AG04450 (cell line): ENCODE data around the gene ASCC2. TPM values are rescaled to one million over a fixed set of nuclear protein-coding genes. Genes with fewer than 3 reads are reported as not detected.

ENCODE experiments used
- CTCF ChIA-PET: fragments of 300-600, 350-600 bp; formaldehyde crosslinking; extraction: SDS; loops from one replicate; lab custom pipeline; 2022; ENCODE audit warnings: antibody characterized with exemption, inconsistent platforms; lab: Charles Lee
- POLR2A ChIA-PET: fragments of 350-600 bp; formaldehyde crosslinking; extraction: SDS; loops from one replicate; lab custom pipeline; 2021; ENCODE audit warnings: antibody characterized with exemption, inconsistent platforms; lab: Yijun Ruan, JAX
- DNase-seq: peaks from one replicate; pipeline ENCODE4 v3.0.0-alpha.2; 2011; ENCODE audit warnings: low read depth, low spot score
- H3K27ac ChIP-seq: one replicate; pipeline ENCODE4 v1.5.1; 2012; ENCODE audit warnings: low read depth, low read length, control low read depth
- H3K27me3 ChIP-seq: one replicate; pipeline ENCODE4 v1.6.0; 2012; ENCODE audit warnings: low read length; ENCODE audit not compliant: control insufficient read depth, insufficient read depth
- H3K4me3 ChIP-seq: 2 replicates; pipeline ENCODE4 v1.5.1; 2011; ENCODE audit warnings: mild to moderate bottlenecking, low read depth, low read length, control low read depth
- H3K9me3 ChIP-seq: 2 replicates; pipeline ENCODE4 v1.5.1; 2012; ENCODE audit warnings: low read length; ENCODE audit not compliant: control insufficient read depth, insufficient read depth
- polyA plus RNA-seq: library from polyadenylated mRNA; depleted of rRNA; stranded (reverse); fragments of >200 nt; gene quantifications from 2 replicates; pipeline ENCODE4 v1.2.3, GENCODE V29; 2011
- TF ChIP-seq, protein P1 (sequence below): IDR thresholded peaks from 2 replicates; pipeline ENCODE4 v1.5.1; 2011; ENCODE audit warnings: low read depth, low read length, control low read depth, inconsistent platforms

The ASCC2 gene
- polyA plus RNA-seq, 1 experiment: 45.9 TPM

DNA sequence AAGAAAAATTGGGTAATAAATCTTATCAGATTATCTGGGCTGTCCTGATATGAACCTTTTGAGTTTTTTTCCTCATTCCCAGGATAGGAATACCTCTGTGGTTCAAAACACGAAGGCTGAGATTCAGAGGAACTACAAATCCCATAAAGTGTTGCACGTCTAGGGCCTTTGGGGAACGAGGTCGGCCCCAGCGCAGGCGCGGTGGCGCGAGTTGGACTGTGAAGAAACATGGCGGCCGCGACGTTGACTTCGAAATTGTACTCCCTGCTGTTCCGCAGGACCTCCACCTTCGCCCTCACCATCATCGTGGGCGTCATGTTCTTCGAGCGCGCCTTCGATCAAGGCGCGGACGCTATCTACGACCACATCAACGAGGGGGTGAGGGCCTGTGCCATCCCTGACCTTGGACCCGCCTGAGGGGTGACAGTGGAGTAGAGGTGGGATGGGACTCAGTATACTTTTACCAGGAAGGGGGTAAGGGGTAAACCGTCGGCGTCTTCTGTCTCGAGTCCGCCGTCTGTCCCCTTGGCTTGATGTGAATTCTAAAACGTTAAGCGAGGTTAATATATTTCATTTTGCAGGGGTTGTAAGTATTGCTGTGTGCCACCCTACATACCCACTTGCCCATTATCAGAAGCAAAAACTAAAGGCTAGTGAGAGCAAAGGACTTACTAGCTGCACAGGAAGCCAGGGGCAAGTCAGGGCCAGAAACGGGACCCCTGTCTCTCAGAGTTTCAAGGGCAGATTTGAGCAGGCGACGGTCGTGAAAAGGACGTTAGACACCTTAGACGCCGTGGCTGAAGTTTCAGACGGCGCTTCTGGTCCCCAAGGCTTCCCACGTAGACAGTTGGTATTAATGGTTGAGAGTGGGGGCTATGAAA, 70.7 kb downstream of the ASCC2 start, which contains the start of gene UQCR10:
Gene UQCR10, plus strand, starts transcription at position 199 of the 881 bp plus-strand sequence. Its CDS starts 30 bp downstream, at position 229.
- Histone ChIP-seq H3K27ac (peak within 1 kb of the TSS; percentile 47), H3K9me3 (no peaks in the 10 kb centered on the region), H3K27me3 (no peaks in the 10 kb centered on the region), H3K4me3 (peak within 1 kb of the TSS; percentile 100)
- peak; percentile 69 for DNase-seq
- TF ChIP-seq, protein P1, sequence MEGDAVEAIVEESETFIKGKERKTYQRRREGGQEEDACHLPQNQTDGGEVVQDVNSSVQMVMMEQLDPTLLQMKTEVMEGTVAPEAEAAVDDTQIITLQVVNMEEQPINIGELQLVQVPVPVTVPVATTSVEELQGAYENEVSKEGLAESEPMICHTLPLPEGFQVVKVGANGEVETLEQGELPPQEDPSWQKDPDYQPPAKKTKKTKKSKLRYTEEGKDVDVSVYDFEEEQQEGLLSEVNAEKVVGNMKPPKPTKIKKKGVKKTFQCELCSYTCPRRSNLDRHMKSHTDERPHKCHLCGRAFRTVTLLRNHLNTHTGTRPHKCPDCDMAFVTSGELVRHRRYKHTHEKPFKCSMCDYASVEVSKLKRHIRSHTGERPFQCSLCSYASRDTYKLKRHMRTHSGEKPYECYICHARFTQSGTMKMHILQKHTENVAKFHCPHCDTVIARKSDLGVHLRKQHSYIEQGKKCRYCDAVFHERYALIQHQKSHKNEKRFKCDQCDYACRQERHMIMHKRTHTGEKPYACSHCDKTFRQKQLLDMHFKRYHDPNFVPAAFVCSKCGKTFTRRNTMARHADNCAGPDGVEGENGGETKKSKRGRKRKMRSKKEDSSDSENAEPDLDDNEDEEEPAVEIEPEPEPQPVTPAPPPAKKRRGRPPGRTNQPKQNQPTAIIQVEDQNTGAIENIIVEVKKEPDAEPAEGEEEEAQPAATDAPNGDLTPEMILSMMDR: no peak
- ChIA-PET POLR2A (interaction anchor here (0.8 to 1.3 kb wide), 4 partner anchors 32 to 116 kb away, joined by 3 to 5 read pairs (median 4); no protein-coding TSS in a partner anchor), CTCF (interaction anchor here (0.7 to 1.5 kb wide), 3 partner anchors 78 to 321 kb away, joined by 3 to 5 read pairs (median 3); no protein-coding TSS in a partner anchor)

DNA sequence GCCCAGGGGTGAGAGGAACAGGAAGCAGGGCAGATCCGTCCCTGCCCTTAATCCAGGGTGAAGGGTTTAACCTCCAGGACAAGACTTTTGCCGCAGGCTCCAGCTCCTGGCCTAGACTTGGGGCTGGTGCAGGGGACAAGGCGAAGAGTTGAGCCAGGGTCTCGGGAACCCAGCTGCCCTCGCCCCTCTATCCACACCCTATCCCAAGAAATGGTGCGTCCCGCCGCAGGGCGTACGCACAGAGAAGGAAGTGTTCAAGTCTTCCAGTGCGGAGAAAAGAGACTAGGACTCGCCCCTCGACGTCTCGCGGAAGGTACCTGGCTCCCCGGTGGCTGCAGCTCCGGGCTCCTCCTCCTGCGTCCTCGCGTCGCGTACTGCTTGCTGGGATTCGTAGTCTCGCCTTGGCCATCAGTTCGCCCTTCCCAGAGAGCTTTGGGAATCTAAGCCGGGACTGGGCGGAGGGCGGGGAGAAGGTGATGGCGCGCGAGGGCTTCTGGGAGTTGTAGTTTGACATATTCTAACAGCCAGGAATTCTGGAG, 71.4 kb downstream of the ASCC2 start, which contains the start of gene ZMAT5:
Gene ZMAT5, minus strand, starts transcription at position 376 of the 539 bp plus-strand sequence. CDS start 18,463 bp downstream, outside the sequence.
- H3K4me3 ChIP-seq: peak within 1 kb of the TSS; percentile 100
- DNase-seq: peak; percentile 91
- peak within 1 kb of the TSS; percentile 47 for H3K27ac ChIP-seq
- H3K9me3 ChIP-seq: no peaks in the 10 kb centered on the region
- TF ChIP-seq, protein P1: no peak
- no peaks in the 10 kb centered on the region for H3K27me3 ChIP-seq
- ChIA-PET POLR2A (interaction anchor here (0.8 to 1.3 kb wide), 5 partner anchors 15 to 117 kb away, joined by 3 to 5 read pairs (median 4); no protein-coding TSS in a partner anchor), CTCF (interaction anchor here (0.7 to 1.5 kb wide), 3 partner anchors 77 to 322 kb away, joined by 3 to 5 read pairs (median 3); no protein-coding TSS in a partner anchor)

DNA sequence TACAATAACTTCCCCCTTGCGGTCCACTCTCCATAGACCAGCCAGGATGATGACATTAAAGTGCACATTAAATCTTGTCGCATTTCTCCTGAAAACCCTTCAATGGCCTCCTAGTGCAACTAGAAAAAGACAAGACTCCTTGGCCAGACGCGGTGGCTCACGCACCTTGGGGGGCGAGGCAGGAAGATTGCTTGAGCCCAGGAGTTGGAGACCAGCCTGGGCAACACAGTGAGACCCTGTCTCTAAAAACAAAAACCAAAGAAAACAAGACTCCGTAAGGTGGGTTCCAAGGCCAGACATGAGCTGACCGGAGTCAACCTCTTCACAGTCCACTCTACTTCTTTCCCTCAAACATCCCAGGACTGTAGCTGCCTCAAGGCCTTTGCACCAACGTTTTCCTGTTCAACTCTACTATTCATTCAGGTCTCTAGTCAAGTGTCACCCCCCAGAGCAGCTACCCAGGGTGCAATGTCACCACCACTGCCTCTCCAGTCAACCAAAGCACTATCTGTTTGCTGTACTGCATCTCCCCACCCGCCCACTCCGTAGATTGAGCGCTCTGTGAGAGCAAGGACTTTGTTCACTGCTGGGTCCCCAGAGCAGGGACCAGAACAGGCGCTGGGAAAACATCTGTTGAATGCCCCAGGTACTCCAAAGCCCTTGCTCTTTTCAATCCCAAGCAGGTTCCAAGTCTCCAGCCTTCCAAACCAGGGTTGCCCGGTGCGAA, 72.0 kb downstream of the ASCC2 start:
- H3K9me3 ChIP-seq: no peaks in the 10 kb centered on the region
- ChIA-PET POLR2A (interaction anchor here (0.8 to 1.3 kb wide), 4 partner anchors 16 to 117 kb away, joined by 3 to 5 read pairs (median 4); no protein-coding TSS in a partner anchor), CTCF (interaction anchor here (1.0 to 1.5 kb wide), 2 partner anchors 77 to 239 kb away, joined by 3 to 5 read pairs; no protein-coding TSS in a partner anchor)
- TF ChIP-seq, protein P1: no peak
- H3K4me3 ChIP-seq: peak overlapping the region; percentile 92
- DNase-seq: no peak
- H3K27ac ChIP-seq: no peak overlapping the region
- H3K27me3 ChIP-seq: no peaks in the 10 kb centered on the region

DNA sequence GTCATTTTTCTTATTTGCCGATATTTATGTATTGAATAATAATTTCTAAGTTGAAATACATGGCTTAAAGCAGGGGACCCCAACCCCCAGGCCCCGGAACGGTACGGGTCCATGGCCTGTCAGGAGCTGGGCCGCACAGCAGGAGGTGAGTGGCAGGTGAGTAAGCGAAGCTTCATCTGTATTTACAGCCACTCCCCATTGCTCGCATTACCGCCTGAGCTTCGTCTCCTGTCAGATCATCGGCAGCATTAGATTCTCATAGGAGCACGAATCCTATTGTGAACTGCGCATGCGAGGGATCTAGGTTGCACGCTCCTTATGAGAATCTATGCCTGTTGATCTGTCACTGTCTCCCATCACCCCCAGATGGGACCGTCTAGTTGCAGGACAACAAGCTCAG, 75.8 kb downstream of the ASCC2 start:
- no peak overlapping the region for H3K4me3 ChIP-seq
- POLR2A ChIA-PET: interaction anchor here (1.2 kb wide), 1 partner anchor 475 kb away, joined by 3 read pairs; no protein-coding TSS in a partner anchor
- TF ChIP-seq, protein P1: no peak
- no peak overlapping the region for H3K27ac ChIP-seq
- no peaks in the 10 kb centered on the region for H3K9me3 ChIP-seq
- CTCF ChIA-PET: no interaction called here
- H3K27me3 ChIP-seq: no peaks in the 10 kb centered on the region
- no peak for DNase-seq
